Measurements from ENCODE around the gene AS3MT. TPM values are rescaled to one million over a fixed set of nuclear protein-coding genes. Genes with fewer than 3 reads are reported as not detected.
A peak's percentile ranks its signal among the peaks of the same experiment; 100 is the strongest.
"Not testable (repeated sequence)": the region's sequence is repeated elsewhere in the genome, so short reads cannot be mapped to it uniquely, and the experiment has no call there.

AS3MT gene
- total RNA-seq, 6 experiments from 2014 or later = 5.3 to 23.2 (median 14.4) TPM

GRCh38 chr10:102919992-102920739 lies 50.9 kb downstream of the AS3MT start:
- Histone ChIP-seq H3K4me1 (peaks cover 0 to 36% (median 5%) of the 10 kb centered on the region in 4 donors), H3K27ac (no peak overlapping the region), H3K9me3 (no peaks in the 10 kb centered on the region), H3K27me3 (no peaks in the 10 kb centered on the region), H3K4me3 (peak overlapping the region; percentile 88 to 95 (median 90)), H3K36me3 (no peaks in the 10 kb centered on the region)
- TF ChIP-seq, protein P1, sequence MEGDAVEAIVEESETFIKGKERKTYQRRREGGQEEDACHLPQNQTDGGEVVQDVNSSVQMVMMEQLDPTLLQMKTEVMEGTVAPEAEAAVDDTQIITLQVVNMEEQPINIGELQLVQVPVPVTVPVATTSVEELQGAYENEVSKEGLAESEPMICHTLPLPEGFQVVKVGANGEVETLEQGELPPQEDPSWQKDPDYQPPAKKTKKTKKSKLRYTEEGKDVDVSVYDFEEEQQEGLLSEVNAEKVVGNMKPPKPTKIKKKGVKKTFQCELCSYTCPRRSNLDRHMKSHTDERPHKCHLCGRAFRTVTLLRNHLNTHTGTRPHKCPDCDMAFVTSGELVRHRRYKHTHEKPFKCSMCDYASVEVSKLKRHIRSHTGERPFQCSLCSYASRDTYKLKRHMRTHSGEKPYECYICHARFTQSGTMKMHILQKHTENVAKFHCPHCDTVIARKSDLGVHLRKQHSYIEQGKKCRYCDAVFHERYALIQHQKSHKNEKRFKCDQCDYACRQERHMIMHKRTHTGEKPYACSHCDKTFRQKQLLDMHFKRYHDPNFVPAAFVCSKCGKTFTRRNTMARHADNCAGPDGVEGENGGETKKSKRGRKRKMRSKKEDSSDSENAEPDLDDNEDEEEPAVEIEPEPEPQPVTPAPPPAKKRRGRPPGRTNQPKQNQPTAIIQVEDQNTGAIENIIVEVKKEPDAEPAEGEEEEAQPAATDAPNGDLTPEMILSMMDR (IDR thresholded peaks at IDR 0.05) = no peak
- no peak for TF ChIP-seq POLR2A (IDR thresholded peaks at IDR 0.05)
- intact Hi-C loops (cut with DNase I) = loop anchor here (5.0 to 10.0 kb wide), 2 partner anchors 147 to 325 kb away; partner anchors contain the start of gene RPEL1 (in 1 of the 2)
- DNase-seq (no peak), ATAC-seq (no peak)
- WGBS (ENCODE audit: insufficient coverage, low coverage, low lambda C conversion rate, missing lambda C conversion rate) = 30% methylated on average over 9 of the region's 9 CpGs

GRCh38 chr10:102923601-102924000 lies 54.3 kb downstream of the AS3MT start:
- ATAC-seq = no peak
- no peaks in the 10 kb centered on the region for H3K27me3 ChIP-seq
- H3K9me3 ChIP-seq = no peaks in the 10 kb centered on the region
- intact Hi-C loops (cut with DNase I) = no loop called here
- H3K27ac ChIP-seq = no peak overlapping the region
- DNase-seq = no peak
- peaks cover 0 to 2% (median 0%) of the 10 kb centered on the region in 4 donors for H3K36me3 ChIP-seq
- TF ChIP-seq, protein P1 (IDR thresholded peaks at IDR 0.05) = no peak
- TF ChIP-seq POLR2A (IDR thresholded peaks at IDR 0.05) = no peak
- H3K4me1 ChIP-seq = peaks cover 0 to 36% (median 5%) of the 10 kb centered on the region in 4 donors
- H3K4me3 ChIP-seq = no peak overlapping the region

GRCh38 chr10:102926842-102927241 lies 57.6 kb downstream of the AS3MT start:
- H3K4me3 ChIP-seq = no peak overlapping the region
- DNase-seq (no peak), ATAC-seq (no peak)
- H3K36me3 ChIP-seq = peaks cover 0 to 2% (median 0%) of the 10 kb centered on the region in 4 donors
- 93% methylated on average over 6 of the region's 6 CpGs for WGBS (ENCODE audit: insufficient coverage, low coverage, low lambda C conversion rate, missing lambda C conversion rate)
- no peaks in the 10 kb centered on the region for H3K27me3 ChIP-seq
- no peaks in the 10 kb centered on the region for H3K9me3 ChIP-seq
- H3K4me1 ChIP-seq = peaks cover 0 to 9% (median 0%) of the 10 kb centered on the region in 4 donors
- TF ChIP-seq, protein P1 (IDR thresholded peaks at IDR 0.05) = no peak
- TF ChIP-seq POLR2A (IDR thresholded peaks at IDR 0.05) = no peak
- intact Hi-C loops (cut with DNase I) = no loop called here
- no peak overlapping the region for H3K27ac ChIP-seq

- no peak for ATAC-seq
- Histone ChIP-seq H3K27ac (no peak overlapping the region), H3K4me1 (peaks cover 0 to 9% (median 0%) of the 10 kb centered on the region in 4 donors), H3K36me3 (peaks cover 0 to 2% (median 0%) of the 10 kb centered on the region in 4 donors), H3K27me3 (no peaks in the 10 kb centered on the region), H3K4me3 (no peak overlapping the region), H3K9me3 (no peaks in the 10 kb centered on the region)
- no peak for DNase-seq
- intact Hi-C loops (cut with DNase I) = no loop called here
- TF ChIP-seq POLR2A (IDR thresholded peaks at IDR 0.05) = no peak
- TF ChIP-seq, protein P1 (IDR thresholded peaks at IDR 0.05) = no peak
- WGBS (ENCODE audit: insufficient coverage, low coverage, low lambda C conversion rate, missing lambda C conversion rate) = 75% methylated on average over 12 of the region's 12 CpGs
These were observed 58.2 kb downstream of the AS3MT start for GRCh38 chr10:102927311-102928010.

- H3K27me3 ChIP-seq; intact Hi-C loops (cut with DNase I); ATAC-seq; H3K36me3 ChIP-seq; DNase-seq; H3K4me1 ChIP-seq; H3K9me3 ChIP-seq; H3K4me3 ChIP-seq; H3K27ac ChIP-seq: not testable (repeated sequence)
- 96% methylated on average over 4 of the region's 5 CpGs for WGBS (ENCODE audit: insufficient coverage, low coverage, low lambda C conversion rate, missing lambda C conversion rate)
These were observed 59.2 kb downstream of the AS3MT start for GRCh38 chr10:102928442-102928841.

Measured in right lobe of liver (tissue), 6 donors.